Measurements from ENCODE around the gene LLPH.
"Not testable (repeated sequence)": the region's sequence is repeated elsewhere in the genome, so short reads cannot be mapped to it uniquely, and the experiment has no call there.

The LLPH gene

DNA sequence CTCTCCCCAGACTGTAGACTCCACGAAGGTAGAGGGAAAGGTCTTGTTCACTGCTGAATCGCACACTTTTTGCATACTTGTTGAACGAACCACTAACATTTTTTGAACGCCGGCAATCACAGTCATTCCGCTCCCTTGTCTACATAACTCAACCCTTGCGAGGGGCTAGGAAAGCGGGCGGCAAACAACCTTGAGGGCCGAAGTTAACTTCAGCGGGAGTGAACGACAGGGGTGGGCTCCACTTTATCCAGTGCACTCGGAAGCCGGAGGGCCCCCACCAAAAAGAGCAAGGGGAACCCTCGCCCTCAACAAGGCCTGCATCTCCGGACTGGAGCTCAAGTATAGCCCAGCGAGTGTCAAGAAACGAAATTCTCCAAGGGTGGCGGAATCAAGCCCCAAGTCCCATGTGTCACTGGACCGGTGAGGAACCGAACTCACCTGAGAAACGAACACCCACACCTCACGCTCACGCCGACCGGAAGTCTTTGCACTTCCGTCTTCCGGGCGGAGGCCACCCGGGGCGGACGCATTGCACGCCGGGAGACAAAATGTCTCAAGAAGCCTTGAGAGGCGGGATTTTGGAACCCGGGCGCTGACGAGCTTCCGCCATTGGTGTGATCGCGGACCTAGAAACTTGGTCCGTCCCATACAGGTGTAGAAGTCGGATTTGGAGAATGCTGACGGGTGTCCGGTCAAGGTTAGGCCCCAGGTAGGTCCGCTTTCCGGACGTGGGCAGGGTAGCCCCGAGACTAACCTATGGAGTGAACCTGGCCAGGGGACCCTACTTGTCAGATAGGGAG is at the start of gene LLPH:
LLPH (minus strand) TSS at position 484 of the 800 bp plus-strand sequence. CDS start 1,644 bp downstream, outside the sequence.
- peak; percentile 88 for DNase-seq

DNA sequence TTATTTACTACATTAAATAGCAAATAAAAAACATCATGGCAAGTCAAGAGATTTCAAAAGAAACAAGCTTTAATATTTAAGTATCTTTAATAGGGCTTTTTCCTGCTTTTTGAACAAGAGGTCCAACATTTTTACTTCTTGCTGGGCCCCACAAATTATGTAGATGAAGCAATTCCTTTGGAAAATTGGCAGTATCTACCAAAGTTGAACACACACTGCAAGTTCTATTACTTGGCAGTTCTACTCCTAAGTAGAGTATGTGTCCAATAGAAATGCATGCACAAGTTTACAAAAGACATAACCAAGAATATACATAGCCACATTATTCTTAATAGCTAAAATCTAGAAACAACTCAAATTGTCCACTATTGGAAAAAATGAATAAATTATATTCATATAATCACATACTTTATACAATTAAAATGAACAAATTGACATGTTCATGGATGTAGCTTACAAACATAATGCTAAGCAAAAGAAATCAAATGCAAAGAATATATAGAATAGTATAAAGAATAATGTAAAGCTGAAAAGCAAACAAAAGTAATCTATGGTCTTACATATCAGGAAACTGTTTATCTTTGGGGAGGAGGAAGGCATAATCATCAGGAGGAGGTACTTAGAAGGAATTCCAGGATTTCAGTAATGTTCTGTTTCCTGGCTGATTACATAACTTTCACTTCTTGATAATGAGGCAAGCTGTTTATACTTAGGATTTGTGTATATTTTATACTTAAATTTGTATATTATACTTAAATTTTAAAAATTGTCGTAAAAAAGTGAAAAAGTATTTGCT is 45.8 kb upstream of the LLPH start:
- DNase-seq: no peak

DNA sequence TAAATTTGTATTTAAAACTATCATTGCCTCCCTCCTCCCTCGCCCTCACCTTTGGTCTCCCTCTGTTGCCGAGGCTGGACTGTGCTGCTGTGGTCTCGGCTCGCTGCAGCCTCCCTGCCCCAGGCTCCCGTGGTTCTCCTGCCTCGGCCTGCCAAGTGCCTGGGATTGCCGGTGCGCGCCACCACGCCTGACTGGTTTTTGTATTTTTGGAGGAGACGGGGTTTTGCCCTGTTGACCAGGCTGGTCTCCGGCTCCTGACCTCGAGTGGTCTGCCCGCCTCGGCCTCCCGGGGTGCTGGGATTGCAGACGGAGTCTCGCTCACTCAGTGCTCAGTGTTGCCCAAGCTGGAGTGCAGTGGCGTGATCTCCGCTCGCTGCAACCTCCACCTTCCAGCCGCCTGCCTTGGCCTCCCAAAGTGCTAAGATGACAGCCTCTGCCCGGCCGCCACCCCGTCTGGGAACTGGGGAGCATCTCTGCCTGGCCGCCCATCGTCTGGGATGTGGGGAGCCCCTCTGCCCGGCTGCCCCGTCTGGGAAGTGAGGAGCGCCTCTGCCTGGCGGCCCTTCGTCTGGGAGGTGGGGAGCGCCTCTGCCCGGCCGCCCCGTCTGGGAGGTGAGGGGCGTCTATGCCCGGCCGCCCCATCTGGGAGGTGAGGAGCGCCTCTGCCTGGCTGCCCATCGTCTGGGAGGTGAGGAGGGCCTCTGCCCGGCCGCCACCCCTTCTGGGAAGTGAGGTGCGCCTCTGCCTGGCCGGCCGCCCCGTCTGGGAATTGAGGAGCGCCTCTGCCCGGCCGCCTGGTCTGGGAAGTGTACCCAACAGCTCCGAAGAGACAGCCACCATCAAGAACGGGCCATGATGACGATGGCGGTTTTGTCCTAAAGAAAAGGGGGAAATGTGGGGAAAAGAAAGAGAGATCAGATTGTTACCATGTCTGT is 44.1 kb upstream of the LLPH start:
- DNase-seq: not testable (repeated sequence)

DNA sequence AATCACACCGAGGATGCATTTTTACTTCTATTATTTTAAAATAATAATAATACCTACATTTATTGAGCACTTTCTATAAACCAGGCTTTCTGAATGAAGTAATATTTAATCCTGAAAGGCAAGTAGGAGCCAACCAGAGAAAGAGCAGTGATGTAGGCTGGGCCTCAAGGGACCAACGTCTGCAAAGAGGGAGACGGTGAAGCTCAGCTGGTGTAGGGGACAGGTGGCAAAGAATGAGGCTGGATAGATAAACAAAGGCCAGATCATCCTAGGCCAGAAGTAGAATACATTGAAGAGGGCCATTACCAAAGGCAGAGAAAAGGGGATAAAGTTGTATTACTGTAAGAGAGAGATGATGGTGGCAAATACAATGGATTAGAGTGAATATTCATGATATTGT is 40.1 kb upstream of the LLPH start:
- no peak for DNase-seq

DNA sequence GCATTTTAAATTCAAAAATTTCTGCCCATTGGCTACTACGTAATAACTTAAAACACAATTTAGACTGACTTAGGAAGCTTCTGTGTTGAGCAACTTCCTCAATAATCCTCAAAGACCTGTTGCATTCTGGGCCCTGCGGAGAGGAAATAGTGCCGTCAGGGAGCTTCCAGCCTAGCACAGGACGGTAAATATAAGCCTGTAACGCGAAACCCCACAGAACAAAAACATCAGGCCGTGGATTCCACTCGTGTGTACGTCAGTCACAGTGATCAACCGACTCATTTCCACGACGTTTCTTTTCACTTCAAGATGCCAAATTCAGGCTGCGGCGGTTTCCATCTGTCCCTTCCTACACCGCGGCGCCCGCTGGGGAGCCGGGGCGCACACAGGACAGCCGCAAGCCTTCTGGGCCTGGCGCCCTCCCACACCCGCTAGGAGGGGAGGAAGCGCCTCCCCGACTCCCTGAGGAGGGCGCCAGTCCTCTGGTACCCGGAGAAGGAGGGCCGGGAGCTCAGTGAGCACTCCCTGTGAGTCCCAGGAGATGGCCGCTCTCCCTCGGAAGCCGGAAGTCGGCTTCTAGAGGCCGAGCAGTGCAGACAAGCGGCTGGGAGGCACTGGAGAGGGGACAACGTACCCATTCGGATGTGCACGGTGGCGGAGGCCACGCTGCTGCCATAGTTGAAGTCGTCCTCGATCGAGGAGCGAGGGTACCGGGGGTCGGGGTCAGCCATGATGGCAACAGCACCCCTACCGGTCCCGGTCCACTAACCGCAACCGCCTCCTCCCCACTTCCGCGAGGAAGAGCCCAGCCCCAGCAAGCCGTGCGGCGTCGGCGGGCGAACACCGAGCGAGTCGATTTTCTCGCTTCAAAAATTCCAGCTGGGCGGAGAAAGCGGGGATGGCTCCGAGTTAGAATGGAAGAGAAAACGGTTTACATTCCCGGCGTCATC is 38.9 kb upstream of the LLPH start, which contains the start of gene TMBIM4:
TMBIM4 (minus strand) TSS at position 776 of the 950 bp plus-strand sequence; CDS start at position 731, 45 bp downstream.
- peak; percentile 92 for DNase-seq

DNA sequence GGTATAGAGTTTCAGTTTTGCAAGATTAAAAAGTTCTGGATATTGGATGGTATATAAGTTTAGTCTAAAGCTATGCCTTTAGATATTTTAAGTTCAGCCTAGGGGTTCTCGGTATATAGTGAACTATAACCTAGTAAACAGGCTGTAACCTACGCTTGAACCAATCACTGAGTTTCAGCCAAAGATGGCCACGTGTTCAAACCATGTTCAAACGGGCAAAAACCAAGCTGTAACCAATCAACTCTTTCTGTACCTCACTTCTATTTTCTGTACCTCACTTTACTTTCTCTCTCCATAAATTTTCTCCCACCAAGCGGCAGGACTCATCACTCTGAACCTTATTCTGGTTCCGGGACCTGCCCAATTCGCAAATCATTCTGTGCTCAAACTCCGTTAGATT is 37.9 kb upstream of the LLPH start:
- DNase-seq: no peak

DNA sequence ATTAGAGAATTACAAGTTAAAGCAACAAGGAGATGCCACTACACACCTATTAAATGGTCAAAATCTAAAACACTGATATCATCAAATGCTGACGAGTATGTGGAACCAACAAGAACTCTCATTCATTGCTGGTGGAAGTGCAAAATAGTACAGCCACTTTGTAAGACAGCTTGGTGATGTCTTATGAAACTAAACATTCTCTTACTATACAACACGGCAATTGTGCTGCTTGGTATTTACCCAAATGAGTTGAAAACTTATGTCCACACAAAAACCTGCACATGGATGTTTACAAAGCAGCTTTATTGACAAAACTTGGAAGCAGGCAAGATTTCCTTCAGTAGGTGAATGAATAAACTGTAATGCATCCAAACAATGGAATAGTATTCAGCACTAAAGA is 36.0 kb upstream of the LLPH start:
- no peak for DNase-seq

DNA sequence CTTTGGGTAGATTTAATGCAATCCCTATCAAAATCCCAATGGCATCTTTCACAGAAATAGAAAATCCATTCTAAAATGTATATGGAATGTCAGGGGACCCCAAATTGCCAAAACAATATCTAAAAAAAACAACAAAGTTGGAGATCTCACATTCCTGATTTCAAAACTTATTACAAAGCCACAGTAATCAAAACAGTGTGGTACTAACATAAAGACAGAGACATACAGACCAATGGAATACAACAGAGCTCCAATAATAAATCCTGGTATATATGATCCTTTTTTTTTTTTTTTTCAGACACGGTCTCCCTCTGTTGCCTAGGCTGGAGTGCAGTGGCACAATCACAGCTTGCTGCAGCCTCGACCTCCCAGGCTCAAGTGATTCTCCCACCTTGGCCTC is 34.6 kb upstream of the LLPH start:
- no peak for DNase-seq

DNA sequence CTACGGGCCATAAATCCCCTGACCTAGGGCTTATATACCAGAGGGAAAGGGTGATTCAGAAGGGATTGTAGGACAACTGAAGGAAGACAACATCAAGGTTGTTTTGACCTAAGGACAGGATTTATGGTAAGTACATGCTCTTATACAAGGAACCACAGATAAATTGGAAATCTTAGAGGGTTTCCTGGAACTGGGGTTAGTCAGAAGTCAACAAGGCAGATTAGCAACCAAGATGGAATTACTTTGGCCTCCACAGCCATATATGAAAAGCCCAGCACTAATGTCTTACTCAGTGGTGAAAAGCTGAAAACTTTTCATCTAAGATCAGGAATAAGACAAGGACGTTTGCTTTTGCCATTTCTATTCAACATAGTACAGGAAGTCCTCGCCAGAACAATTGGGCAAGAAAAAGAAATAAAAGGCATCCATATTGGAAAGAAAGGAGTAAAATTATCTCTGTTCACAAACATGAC is 33.8 kb upstream of the LLPH start:
- no peak for DNase-seq

DNA sequence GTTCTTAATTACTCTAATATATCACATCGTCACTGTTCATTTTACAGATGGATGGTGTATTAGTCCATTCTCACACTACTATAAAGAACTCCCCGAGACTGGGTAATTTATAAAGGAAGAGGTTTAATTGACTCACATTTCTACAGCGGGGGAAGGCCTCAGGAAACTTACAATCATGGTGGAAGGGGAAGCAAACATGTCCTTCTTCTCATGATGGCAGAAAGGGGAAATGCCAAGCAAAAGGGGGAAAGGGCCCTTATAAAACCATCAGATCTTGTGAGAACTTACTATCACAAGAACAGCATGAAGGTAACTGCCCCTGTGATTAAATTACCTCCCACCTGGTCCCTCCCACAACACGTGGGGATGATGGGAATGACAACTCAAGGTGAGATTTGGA is 32.7 kb upstream of the LLPH start:
- DNase-seq: no peak

DNA sequence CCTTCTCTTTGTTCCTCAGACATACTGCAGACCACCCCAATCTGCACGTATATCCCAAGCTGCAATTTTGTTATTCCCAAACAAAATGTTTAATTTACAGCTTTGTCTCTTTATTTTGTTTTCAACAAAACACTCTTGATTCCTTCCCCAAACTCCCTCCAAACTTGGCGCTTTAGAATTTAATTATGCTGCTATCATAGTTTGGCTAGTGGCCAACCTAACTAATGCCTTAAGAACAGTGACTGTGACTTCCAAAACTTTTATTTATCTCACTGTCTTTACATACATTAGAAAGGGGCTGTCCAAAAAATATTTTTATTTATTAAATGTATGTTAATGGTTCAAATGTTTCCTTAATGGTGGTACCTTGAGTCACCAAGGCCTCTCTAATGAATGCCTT is 32.2 kb upstream of the LLPH start:
- DNase-seq: no peak

DNA sequence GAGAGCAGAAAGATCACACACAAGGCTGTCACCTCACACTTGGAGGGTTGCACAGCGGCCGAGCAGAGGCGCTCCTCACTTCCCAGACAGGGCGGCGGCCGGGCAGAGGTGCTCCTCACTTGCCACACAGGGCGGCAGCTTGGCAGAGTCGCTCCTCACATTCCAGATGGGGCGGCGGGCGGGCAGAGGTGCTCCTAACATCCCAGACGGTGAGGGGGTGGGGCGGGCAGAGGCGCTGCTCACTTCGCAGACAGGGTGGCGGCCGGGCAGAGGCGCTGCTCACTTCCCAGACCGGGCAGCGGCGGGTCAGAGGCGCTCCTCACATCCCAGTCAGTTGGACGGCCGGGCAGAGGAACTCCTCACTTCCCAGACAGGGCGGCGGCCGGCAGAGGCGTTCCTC is 30.2 kb upstream of the LLPH start:
- no peak for DNase-seq

DNA sequence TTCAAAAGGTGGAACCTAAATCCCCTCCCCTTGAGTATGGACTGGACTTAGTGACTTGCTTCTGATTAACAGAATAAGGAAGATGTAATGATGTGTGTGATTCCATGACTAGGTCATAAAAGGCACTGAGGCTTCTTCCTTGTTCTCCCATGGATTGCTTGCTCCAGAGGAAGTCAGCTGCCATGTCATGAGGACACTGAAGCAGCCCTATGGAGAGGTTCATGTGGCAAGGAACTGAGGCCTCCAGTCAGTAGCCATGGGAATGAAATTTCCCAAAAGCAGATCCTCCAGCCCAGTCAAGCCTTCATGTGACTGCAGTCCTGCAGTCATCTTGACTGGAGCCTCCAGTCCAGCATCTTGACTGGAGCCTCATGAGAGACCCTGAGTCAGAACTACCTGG is 28.6 kb upstream of the LLPH start:
- no peak for DNase-seq

DNA sequence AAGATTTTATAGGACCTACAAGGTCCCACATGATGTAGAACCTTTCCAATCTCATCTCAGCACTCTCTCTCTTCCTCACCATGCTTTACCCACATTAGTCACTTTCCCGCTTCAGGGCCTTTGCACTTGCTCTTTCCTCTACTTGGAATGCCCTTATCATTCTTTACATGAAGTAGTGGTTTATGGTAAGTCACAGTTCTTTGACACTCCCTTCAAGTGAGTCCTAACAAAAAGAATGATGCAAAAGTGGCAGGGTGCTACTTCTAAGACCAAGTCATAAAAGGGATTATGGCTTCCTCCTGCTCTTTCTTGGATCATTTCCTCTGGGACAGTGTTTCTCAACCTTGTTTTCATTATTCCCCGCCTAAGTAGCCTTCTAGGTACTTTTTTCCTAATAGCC is 26.1 kb upstream of the LLPH start:
- DNase-seq: no peak

DNA sequence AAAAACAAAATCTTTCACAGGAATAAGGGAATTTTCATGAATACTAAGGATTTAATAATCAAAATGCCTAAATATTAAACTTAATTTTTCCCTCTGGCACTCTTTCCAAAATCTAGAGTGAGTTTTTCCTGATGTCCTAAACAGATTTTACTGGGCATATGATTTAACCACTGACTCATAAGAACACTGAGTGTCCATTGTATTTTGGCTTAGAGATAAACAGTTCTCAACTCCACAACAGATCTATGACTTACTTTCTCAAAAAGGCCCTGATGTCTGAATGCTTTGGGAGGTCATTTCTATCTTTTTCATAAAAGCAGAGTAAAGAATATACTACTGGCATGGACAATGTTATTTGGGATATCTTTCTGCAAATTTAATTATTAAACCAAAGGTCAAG is 24.2 kb upstream of the LLPH start:
- no peak for DNase-seq

DNA sequence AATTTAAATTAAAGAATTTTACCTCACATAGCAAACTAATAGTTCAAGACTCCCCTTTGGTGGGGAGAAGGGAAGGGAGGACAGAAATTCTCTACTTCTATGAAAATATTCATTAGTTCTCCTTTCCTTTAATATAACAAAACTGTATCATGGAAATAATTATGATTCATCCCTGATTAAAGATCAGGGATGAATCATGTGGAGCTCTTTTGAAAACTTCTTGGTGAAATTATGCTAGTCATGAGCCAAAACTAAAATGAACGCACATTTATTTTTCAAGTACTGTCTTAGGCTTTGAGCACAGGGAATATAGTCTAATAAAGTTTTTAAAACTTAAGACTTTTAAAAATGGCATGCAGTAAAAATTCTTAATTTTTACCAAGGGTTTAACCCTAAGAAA is 22.2 kb upstream of the LLPH start:
- DNase-seq: no peak

DNA sequence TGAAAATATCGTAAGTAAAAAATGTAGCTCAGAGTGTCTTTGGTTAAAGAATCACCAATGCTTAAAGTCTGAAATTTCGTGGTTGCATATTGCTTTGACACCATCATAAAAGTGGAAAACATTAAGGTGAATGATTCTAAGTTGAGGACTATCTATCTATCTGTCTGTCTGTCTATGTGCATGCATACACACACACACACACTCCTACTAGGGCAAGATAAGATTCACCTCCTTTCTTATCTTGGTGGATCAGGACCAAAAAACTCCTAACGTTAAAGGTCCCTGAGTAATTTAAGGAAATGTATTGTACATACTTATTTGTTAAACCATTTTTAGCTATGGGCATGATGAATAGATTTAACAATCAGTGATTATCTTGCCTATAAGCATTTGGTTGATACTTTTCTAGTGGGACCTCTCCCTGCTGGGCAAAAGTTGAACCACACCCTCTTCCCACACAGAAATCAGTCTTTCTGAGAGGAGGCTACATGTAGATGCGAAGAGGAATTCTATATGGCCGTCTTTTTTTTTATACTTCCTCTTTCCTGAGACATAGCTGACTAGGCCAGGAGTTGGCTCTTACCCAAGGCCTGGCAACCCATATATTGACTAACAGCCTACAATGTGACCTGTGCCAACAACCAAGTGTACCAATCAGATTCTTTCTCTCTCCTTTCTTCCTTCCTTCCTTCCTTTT is 19.3 kb upstream of the LLPH start:
- peak; percentile 29 for DNase-seq

DNA sequence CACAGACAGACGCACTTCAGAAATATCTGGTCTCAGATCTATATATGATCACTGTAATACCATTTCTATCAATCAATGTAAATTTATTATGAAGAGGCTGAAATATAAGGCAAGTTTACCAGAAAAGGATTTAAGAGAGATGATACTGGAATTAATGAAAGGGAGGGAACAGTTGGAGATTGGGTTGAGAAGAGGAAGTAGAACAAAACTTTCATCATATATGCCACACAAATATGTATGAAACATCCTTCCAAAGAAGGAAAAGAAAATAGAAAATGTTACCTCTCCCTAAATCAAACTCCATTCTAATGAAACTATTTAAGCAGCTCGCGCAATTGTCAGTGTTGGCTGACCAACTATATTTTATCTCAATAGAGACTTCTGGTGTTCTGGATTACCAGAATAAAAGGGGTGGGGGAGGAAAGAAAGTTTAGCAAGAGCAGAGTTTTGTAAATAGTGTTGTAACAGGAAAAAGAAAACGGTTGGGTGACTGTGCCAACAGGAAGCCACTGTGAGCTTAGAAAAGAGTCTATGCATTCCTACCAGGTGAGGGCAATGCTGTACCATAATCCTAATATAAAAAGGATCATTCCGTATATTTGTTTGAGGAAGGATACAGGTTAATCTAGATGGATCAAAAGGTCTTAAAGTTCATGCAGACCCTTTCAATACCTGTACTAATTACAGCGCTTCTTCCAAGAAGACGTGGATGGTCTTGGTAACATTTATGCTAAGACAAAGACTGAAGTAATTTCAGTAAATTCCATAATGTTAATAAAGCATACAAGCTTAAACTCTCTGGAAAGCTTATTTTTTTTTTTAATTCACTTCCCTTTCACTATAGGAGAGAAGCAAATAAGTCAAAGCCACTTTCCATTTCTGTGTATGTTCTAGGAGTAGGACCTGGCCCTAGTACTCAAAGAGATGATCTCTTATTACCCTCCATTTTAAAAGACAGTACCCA is 14.5 kb upstream of the LLPH start:
- peak; percentile 83 for DNase-seq

DNA sequence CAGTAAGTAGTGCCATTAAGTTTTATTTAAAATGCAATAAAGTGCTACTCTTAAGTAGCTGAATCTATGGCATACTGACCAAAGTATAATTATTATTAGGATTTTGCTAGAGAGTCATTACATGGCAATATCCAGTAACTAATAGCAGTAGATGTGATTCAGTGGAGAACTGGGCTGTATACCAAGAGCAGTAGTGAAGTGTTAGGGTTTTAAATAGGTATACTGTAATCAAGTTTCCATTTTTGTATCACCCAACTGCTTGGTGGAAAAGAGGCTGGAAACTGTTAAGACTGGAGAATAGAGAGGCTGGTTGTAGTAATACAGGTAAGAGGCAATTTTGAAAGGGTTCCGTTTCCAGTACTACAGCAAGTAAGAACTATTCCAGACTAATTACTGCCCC is 13.3 kb upstream of the LLPH start:
- no peak for DNase-seq

DNA sequence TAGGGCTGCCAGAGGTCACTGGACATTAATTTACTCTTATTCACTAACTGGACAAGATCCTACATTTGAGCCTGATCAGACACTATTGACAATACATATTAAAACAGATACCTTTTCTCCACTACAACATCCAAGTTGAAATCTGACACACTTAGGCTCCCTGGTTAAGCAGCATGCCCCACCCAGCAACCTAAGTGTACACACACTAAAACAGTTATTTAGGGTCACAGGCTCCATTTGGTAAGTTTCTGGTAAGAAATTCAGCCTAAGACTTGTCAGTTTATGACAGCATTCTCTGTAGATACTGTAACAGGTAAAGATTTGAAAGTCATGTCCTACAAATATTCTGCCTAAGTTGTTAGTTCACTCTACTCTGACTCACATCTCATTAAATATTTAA is 12.3 kb upstream of the LLPH start:
- no peak for DNase-seq

Data from KG1 (cell line).